HEK293T (cell line): ENCODE data around the gene PYGB.

Source experiments
- ARNT ChIP-seq: fragments of 450-650 bp; IDR thresholded peaks from 2 replicates; pipeline ENCODE4 v1.6.1; 2017; ENCODE audit warnings: mild to moderate bottlenecking
- CTBP1 ChIP-seq: fragments of 450-650 bp; IDR thresholded peaks from 2 replicates; pipeline ENCODE4 v1.6.1; 2016; ENCODE audit warnings: borderline replicate concordance
- ELF4 ChIP-seq: fragments of 450-650 bp; IDR thresholded peaks from 2 replicates; pipeline ENCODE4 v1.6.1; 2017; ENCODE audit warnings: antibody characterized with exemption
- FOXA1 ChIP-seq: fragments of 450-650 bp; IDR thresholded peaks from 2 replicates; pipeline ENCODE4 v1.6.1; 2016; ENCODE audit warnings: mild to moderate bottlenecking
- FOXK2 ChIP-seq: fragments of 450-650 bp; IDR thresholded peaks from 2 replicates; pipeline ENCODE4 v1.6.1; 2016; ENCODE audit warnings: mild to moderate bottlenecking
- FOXM1 ChIP-seq: fragments of 450-650 bp; IDR thresholded peaks from 2 replicates; pipeline ENCODE4 v1.6.1; 2017; ENCODE audit warnings: mild to moderate bottlenecking, borderline replicate concordance
- HDGF ChIP-seq: fragments of 450-650 bp; IDR thresholded peaks from 2 replicates; pipeline ENCODE4 v1.6.1; 2017; ENCODE audit warnings: antibody characterized with exemption, borderline replicate concordance
- L3MBTL2 ChIP-seq: fragments of 450-650 bp; conservative IDR thresholded peaks from 2 replicates; pipeline ENCODE4 v1.6.1; 2016; ENCODE audit warnings: mild to moderate bottlenecking
- NFRKB ChIP-seq: fragments of 450-650 bp; IDR thresholded peaks from 2 replicates; pipeline ENCODE4 v1.6.1; 2016; ENCODE audit warnings: mild to moderate bottlenecking, moderate library complexity
- SP1 ChIP-seq: fragments of 450-650 bp; IDR thresholded peaks from 2 replicates; pipeline ENCODE4 v1.6.1; 2017
- SUZ12 ChIP-seq: fragments of 450-650 bp; IDR thresholded peaks from 2 replicates; pipeline ENCODE4 v1.6.1; 2016; ENCODE audit warnings: mild to moderate bottlenecking
- TARDBP ChIP-seq: fragments of 450-650 bp; IDR thresholded peaks from 2 replicates; pipeline ENCODE4 v1.6.1; 2016
- ZNF384 ChIP-seq: fragments of 450-650 bp; IDR thresholded peaks from 2 replicates; pipeline ENCODE4 v1.6.1; 2016
- TF ChIP-seq, protein P1 (sequence below): fragments of 450-650 bp; IDR thresholded peaks from 2 replicates; pipeline ENCODE4 v1.6.1; 2016

GRCh38 chr20:25277051-25277801 is 29.3 kb downstream of the PYGB start:
- TF ChIP-seq ARNT: no peak
- TF ChIP-seq SUZ12: no peak
- no peak for TF ChIP-seq FOXA1
- no peak for TF ChIP-seq TARDBP
- TF ChIP-seq NFRKB: no peak
- TF ChIP-seq FOXM1: no peak
- TF ChIP-seq HDGF: no peak
- TF ChIP-seq ZNF384: no peak
- TF ChIP-seq SP1: no peak
- no peak for TF ChIP-seq CTBP1
- no peak for TF ChIP-seq ELF4
- TF ChIP-seq FOXK2: no peak
- TF ChIP-seq, protein P1, sequence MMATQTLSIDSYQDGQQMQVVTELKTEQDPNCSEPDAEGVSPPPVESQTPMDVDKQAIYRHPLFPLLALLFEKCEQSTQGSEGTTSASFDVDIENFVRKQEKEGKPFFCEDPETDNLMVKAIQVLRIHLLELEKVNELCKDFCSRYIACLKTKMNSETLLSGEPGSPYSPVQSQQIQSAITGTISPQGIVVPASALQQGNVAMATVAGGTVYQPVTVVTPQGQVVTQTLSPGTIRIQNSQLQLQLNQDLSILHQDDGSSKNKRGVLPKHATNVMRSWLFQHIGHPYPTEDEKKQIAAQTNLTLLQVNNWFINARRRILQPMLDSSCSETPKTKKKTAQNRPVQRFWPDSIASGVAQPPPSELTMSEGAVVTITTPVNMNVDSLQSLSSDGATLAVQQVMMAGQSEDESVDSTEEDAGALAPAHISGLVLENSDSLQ: no peak
- TF ChIP-seq L3MBTL2: no peak
